Measurements from ENCODE around the gene OBSCN.

OBSCN gene

DNA sequence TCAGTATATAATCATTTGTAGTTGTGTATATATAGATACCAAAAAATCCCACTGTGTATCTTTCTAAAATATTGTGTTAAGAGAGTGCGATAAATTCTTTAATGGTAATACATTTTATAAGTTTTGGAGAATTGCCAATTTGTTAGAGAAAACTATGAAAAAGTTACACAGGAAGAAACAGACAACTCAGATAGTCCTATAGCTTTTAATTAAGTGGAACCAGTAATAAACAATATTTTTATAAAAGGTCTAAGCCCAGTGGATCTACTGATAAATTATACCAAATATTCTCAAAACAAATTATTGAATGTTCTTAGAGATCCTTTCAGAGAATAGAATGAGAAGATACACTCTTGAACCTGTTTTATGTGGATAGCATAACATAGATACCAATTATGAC lies 50.6 kb downstream of the OBSCN start:
- TF ChIP-seq, protein P1, sequence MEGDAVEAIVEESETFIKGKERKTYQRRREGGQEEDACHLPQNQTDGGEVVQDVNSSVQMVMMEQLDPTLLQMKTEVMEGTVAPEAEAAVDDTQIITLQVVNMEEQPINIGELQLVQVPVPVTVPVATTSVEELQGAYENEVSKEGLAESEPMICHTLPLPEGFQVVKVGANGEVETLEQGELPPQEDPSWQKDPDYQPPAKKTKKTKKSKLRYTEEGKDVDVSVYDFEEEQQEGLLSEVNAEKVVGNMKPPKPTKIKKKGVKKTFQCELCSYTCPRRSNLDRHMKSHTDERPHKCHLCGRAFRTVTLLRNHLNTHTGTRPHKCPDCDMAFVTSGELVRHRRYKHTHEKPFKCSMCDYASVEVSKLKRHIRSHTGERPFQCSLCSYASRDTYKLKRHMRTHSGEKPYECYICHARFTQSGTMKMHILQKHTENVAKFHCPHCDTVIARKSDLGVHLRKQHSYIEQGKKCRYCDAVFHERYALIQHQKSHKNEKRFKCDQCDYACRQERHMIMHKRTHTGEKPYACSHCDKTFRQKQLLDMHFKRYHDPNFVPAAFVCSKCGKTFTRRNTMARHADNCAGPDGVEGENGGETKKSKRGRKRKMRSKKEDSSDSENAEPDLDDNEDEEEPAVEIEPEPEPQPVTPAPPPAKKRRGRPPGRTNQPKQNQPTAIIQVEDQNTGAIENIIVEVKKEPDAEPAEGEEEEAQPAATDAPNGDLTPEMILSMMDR (IDR thresholded peaks at IDR 0.05; ENCODE audit: low read length): no peak
- H3K9ac ChIP-seq (ENCODE audit: low read length): no peak overlapping the region
- no peak overlapping the region for H3K27ac ChIP-seq (ENCODE audit: low read depth, low read length, poor library complexity, severe bottlenecking)
- H3F3A ChIP-seq (ENCODE audit: insufficient read depth, low read length): no peaks in the 10 kb centered on the region
- H3K4me2 ChIP-seq (ENCODE audit: low read length): no peak overlapping the region
- no peak overlapping the region for H2AFZ ChIP-seq (ENCODE audit: low read length)
- H3K4me3 ChIP-seq (ENCODE audit: low read depth, low read length, poor library complexity, severe bottlenecking): no peak overlapping the region
- no peaks in the 10 kb centered on the region for H3K79me2 ChIP-seq (ENCODE audit: insufficient read depth, low read length)
- H3K4me1 ChIP-seq (ENCODE audit: insufficient read depth, low read length, severe bottlenecking): no peaks in the 10 kb centered on the region
- H3K9me2 ChIP-seq (ENCODE audit: low read depth, low read length): no peaks in the 10 kb centered on the region
- H3K27me3 ChIP-seq (ENCODE audit: insufficient read depth, low read length): no peaks in the 10 kb centered on the region; the same call in 1 of the 2 replicates
- no peaks in the 10 kb centered on the region for H4K20me1 ChIP-seq (ENCODE audit: insufficient read depth, low read length)
- H3K9me3 ChIP-seq (ENCODE audit: low read length): peaks cover 5% of the 10 kb centered on the region; the same call in 1 of the 2 replicates
- H3K36me3 ChIP-seq (ENCODE audit: insufficient read depth, low read length): no peaks in the 10 kb centered on the region; the same call in 1 of the 2 replicates

- H3F3A ChIP-seq (ENCODE audit: insufficient read depth, low read length): no peaks in the 10 kb centered on the region
- H2AFZ ChIP-seq (ENCODE audit: low read length): no peak overlapping the region
- H3K27ac ChIP-seq (ENCODE audit: low read depth, low read length, poor library complexity, severe bottlenecking): no peak overlapping the region
- H4K20me1 ChIP-seq (ENCODE audit: insufficient read depth, low read length): no peaks in the 10 kb centered on the region
- H3K9ac ChIP-seq (ENCODE audit: low read length): no peak overlapping the region
- no peak for TF ChIP-seq EZH2 (IDR thresholded peaks at IDR 0.05; ENCODE audit: borderline replicate concordance, low read length)
- H3K4me3 ChIP-seq (ENCODE audit: low read depth, low read length, poor library complexity, severe bottlenecking): no peak overlapping the region
- peaks cover 2% of the 10 kb centered on the region; the same call in 1 of the 2 replicates for H3K27me3 ChIP-seq (ENCODE audit: insufficient read depth, low read length)
- H3K9me2 ChIP-seq (ENCODE audit: low read depth, low read length): no peaks in the 10 kb centered on the region
- H3K4me2 ChIP-seq (ENCODE audit: low read length): no peak overlapping the region
- H3K36me3 ChIP-seq (ENCODE audit: insufficient read depth, low read length): no peaks in the 10 kb centered on the region
- peaks cover 5% of the 10 kb centered on the region; the same call in 1 of the 2 replicates for H3K9me3 ChIP-seq (ENCODE audit: low read length)
- no peaks in the 10 kb centered on the region for H3K79me2 ChIP-seq (ENCODE audit: insufficient read depth, low read length)
- no peaks in the 10 kb centered on the region for H3K4me1 ChIP-seq (ENCODE audit: insufficient read depth, low read length, severe bottlenecking)
Measured at GRCh38 chr1:228259368-228259894, 51.6 kb downstream of the OBSCN start.

DNA sequence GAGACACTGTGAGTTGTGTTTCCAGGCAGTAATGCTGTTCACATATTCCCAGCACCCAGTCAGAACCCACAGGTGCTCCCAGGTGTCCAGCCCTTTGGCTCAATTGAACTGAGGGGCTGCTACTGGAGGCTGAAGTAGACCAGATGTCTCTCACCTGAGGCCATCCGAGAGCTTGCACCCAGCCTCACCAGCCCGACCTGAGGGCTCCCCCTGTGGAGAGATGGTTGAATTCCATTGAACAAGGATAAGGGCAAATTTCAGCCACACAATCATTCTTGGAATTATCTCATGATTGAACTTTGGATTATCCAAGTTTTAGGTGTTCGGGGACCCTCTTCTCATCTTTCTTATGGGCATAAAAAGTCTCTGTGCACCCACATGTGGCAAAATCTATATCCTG lies 52.1 kb downstream of the OBSCN start:
- Histone ChIP-seq H4K20me1 (ENCODE audit: insufficient read depth, low read length) (no peaks in the 10 kb centered on the region), H3K27me3 (ENCODE audit: insufficient read depth, low read length) (peaks cover 2% of the 10 kb centered on the region; the same call in 1 of the 2 replicates), H3K9me2 (ENCODE audit: low read depth, low read length) (no peaks in the 10 kb centered on the region), H3K79me2 (ENCODE audit: insufficient read depth, low read length) (no peaks in the 10 kb centered on the region), H3K4me2 (ENCODE audit: low read length) (no peak overlapping the region), H3K27ac (ENCODE audit: low read depth, low read length, poor library complexity, severe bottlenecking) (no peak overlapping the region), H3K36me3 (ENCODE audit: insufficient read depth, low read length) (no peaks in the 10 kb centered on the region), H3K9me3 (ENCODE audit: low read length) (peaks cover 5% of the 10 kb centered on the region; the same call in 1 of the 2 replicates), H3F3A (ENCODE audit: insufficient read depth, low read length) (no peaks in the 10 kb centered on the region), H3K4me3 (ENCODE audit: low read depth, low read length, poor library complexity, severe bottlenecking) (no peak overlapping the region), H2AFZ (ENCODE audit: low read length) (no peak overlapping the region), H3K9ac (ENCODE audit: low read length) (no peak overlapping the region), H3K4me1 (ENCODE audit: insufficient read depth, low read length, severe bottlenecking) (no peaks in the 10 kb centered on the region)
- TF ChIP-seq EZH2 (IDR thresholded peaks at IDR 0.05; ENCODE audit: borderline replicate concordance, low read length): no peak
- TF ChIP-seq, protein P1 (IDR thresholded peaks at IDR 0.05; ENCODE audit: low read length): peak; percentile 28; the same call in 1 of the 2 replicates

DNA sequence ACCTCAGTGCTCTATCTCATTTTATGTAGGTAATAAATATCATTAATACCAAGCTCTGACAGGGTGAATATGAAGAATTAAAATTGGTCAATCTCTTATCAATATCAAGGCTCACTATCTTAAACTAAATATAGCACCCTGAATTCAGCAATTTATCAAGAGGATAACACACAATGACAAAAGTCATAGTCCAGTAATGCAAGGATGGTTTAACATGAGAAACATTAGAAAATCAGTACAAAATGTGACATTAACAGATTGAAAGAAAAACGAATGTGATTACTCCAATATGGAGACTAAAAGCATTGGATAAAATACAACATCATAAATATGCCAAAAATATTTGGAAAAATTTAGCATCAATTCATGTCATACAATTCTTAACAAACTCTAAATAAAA lies 53.9 kb downstream of the OBSCN start:
- Histone ChIP-seq H3K9ac (ENCODE audit: low read length) (no peak overlapping the region), H3K27me3 (ENCODE audit: insufficient read depth, low read length) (peaks cover 2% of the 10 kb centered on the region; the same call in 1 of the 2 replicates), H4K20me1 (ENCODE audit: insufficient read depth, low read length) (no peaks in the 10 kb centered on the region), H3K4me1 (ENCODE audit: insufficient read depth, low read length, severe bottlenecking) (no peaks in the 10 kb centered on the region), H3F3A (ENCODE audit: insufficient read depth, low read length) (no peaks in the 10 kb centered on the region), H3K27ac (ENCODE audit: low read depth, low read length, poor library complexity, severe bottlenecking) (no peak overlapping the region), H3K4me3 (ENCODE audit: low read depth, low read length, poor library complexity, severe bottlenecking) (no peak overlapping the region), H3K9me3 (ENCODE audit: low read length) (peaks cover 5% of the 10 kb centered on the region; the same call in 1 of the 2 replicates), H3K36me3 (ENCODE audit: insufficient read depth, low read length) (no peaks in the 10 kb centered on the region), H3K4me2 (ENCODE audit: low read length) (no peak overlapping the region), H3K79me2 (ENCODE audit: insufficient read depth, low read length) (no peaks in the 10 kb centered on the region), H3K9me2 (ENCODE audit: low read depth, low read length) (no peaks in the 10 kb centered on the region), H2AFZ (ENCODE audit: low read length) (no peak overlapping the region)
- TF ChIP-seq, protein P1 (IDR thresholded peaks at IDR 0.05; ENCODE audit: low read length): no peak
- no peak for TF ChIP-seq EZH2 (IDR thresholded peaks at IDR 0.05; ENCODE audit: borderline replicate concordance, low read length)
